ENCODE measurements around the gene HDC.

HDC gene, protein sequence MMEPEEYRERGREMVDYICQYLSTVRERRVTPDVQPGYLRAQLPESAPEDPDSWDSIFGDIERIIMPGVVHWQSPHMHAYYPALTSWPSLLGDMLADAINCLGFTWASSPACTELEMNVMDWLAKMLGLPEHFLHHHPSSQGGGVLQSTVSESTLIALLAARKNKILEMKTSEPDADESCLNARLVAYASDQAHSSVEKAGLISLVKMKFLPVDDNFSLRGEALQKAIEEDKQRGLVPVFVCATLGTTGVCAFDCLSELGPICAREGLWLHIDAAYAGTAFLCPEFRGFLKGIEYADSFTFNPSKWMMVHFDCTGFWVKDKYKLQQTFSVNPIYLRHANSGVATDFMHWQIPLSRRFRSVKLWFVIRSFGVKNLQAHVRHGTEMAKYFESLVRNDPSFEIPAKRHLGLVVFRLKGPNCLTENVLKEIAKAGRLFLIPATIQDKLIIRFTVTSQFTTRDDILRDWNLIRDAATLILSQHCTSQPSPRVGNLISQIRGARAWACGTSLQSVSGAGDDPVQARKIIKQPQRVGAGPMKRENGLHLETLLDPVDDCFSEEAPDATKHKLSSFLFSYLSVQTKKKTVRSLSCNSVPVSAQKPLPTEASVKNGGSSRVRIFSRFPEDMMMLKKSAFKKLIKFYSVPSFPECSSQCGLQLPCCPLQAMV

DNA sequence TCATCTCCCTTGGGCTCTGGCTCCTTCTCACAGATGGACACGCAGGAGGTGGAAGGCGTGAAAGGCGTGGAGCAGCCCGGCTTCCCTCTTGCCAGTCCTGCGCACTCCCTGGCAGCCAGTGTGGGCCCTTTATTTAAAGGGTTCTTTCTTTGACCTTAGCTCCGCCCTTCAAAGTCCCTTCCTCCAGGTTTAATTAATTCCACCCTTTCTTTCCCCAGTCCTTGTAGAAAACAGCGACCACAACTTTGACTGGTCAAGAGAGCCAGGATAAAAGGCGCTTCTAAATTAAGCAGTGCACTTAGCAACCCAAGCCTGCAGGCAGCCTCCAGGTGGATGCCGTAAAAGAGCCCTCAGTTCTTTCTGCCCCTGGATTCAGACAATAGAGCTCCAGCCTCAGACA lies at the start of gene HDC:
HDC (minus strand) TSS at position 107 of the 400 bp plus-strand sequence; CDS start at position 4, 103 bp downstream.
- TF ChIP-seq, protein P1, sequence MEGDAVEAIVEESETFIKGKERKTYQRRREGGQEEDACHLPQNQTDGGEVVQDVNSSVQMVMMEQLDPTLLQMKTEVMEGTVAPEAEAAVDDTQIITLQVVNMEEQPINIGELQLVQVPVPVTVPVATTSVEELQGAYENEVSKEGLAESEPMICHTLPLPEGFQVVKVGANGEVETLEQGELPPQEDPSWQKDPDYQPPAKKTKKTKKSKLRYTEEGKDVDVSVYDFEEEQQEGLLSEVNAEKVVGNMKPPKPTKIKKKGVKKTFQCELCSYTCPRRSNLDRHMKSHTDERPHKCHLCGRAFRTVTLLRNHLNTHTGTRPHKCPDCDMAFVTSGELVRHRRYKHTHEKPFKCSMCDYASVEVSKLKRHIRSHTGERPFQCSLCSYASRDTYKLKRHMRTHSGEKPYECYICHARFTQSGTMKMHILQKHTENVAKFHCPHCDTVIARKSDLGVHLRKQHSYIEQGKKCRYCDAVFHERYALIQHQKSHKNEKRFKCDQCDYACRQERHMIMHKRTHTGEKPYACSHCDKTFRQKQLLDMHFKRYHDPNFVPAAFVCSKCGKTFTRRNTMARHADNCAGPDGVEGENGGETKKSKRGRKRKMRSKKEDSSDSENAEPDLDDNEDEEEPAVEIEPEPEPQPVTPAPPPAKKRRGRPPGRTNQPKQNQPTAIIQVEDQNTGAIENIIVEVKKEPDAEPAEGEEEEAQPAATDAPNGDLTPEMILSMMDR (conservative IDR thresholded peaks at IDR 0.05; ENCODE audit: low read depth, low read length) = no peak
- H3K4me3 ChIP-seq (ENCODE audit: low read length) = no peak within 1 kb of the TSS
- no peak for DNase-seq (ENCODE audit: low read depth)

DNA sequence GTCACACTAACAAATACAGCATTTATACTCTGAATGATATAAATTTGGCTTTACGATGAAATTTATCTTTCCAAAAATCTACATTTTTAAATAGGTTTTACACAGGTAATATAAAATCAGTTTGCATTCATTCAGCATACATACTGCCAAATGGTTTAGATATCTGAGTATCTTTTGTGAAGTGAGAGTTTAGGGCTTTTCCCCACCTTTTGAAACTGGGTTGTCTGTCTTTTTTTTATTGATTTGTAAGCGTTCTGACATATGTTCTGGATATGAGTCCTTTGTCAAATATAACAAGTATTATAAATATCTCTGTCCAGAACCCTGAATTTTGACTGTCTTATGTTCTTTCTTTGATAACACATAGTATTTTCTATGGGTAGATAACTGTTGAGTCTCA lies 47.1 kb upstream of the HDC start:
- TF ChIP-seq, protein P1 (conservative IDR thresholded peaks at IDR 0.05; ENCODE audit: low read depth, low read length) = no peak
- H3K4me3 ChIP-seq (ENCODE audit: low read length) = no peak overlapping the region
- DNase-seq (ENCODE audit: low read depth) = no peak

DNA sequence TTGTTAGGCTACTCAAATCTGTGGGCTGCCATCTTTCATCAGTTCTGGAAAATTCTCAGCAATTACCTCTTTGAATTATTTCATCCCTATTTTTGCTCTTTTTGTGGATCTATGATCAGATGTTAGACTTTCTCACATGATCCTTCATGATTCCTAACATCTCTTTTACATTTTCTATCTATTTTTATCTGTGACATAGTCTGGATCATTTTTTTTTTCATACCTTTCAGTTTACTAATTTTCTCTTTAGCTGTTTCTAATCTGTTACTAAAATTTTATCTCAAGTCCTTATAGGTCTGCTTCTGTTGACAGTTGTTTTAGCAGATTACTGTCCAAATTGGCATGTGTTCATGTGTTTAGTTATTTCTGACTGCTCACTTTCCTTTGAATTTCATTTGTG lies 42.3 kb upstream of the HDC start:
- DNase-seq (ENCODE audit: low read depth) = no peak
- TF ChIP-seq, protein P1 (conservative IDR thresholded peaks at IDR 0.05; ENCODE audit: low read depth, low read length) = no peak
- no peak overlapping the region for H3K4me3 ChIP-seq (ENCODE audit: low read length)

DNA sequence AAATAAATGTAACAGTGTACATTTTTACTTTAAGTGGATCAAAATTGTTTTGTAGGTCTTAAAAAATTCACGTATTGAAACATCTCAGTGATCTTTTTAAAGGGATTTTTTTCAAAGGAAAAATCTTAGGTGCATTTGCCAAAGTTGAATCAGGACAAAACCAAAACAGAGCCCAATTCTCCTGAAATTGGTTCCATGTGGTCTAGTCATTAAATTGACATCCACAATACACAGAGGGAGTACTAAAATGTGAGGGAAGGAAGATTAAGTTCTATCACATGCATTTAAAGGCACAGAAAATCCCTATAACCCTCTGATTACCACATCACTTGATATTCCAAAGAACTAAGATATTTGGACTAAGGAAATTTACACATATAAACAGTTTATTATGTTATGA lies 39.3 kb upstream of the HDC start:
- no peak for DNase-seq (ENCODE audit: low read depth)
- TF ChIP-seq, protein P1 (conservative IDR thresholded peaks at IDR 0.05; ENCODE audit: low read depth, low read length) = no peak
- H3K4me3 ChIP-seq (ENCODE audit: low read length) = no peak overlapping the region

DNA sequence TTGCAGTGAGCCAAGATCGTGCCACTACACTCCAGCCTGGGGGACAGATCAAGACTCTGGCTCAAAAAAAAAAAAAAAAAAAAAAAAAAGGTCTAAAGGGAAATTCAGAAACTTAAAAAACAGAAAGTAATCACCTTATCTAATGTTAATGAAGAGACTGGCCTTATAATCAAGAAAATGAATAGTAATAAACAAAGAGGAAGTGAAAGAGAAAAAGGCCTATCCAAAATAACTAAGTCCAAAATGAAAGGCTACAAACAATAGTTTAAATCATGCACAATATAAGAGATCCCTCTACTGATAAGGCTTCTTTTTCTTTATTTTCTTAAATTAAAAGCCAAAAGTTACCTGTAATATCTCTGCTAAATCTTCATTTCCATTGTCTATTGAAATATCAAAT lies 37.1 kb upstream of the HDC start:
- TF ChIP-seq, protein P1 (conservative IDR thresholded peaks at IDR 0.05; ENCODE audit: low read depth, low read length) = no peak
- no peak overlapping the region for H3K4me3 ChIP-seq (ENCODE audit: low read length)
- DNase-seq (ENCODE audit: low read depth) = no peak

DNA sequence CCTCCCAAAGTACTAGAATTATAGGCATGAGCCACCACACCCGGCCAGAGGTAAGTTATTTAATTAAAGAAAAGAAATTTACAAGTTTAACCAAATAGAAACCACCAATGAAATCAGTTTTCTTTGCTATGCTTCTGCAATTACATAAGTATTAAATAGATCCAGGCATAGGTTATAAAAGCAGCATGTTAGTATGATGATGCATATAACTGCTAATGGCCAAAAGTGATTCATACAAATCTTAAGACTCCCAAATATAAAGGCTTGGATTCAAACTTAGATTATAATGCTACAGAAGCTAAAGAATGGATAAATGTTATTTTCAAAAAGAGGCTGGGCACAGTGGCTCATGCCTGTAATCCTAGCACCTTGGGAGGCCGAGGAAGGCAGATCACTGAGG lies 32.8 kb upstream of the HDC start:
- no peak overlapping the region for H3K4me3 ChIP-seq (ENCODE audit: low read length)
- no peak for DNase-seq (ENCODE audit: low read depth)
- TF ChIP-seq, protein P1 (conservative IDR thresholded peaks at IDR 0.05; ENCODE audit: low read depth, low read length) = no peak

DNA sequence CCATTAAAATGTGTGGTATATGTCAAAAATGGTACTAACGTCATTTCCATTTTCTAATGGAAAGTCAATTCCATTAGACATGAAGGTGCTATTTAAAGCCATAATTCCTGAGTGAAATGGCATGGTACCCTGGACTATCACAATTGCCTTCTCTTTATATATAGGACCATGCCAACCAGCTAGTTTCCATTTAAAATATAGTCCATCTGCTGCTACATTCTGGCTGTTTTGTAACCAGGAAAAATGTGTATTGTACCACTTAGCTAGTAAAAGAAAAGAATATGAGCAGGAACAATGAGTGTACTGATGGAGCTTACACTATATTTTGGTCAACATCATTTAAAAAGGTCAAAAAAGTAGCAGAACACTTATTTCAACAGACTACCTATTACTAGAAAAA lies 30.4 kb upstream of the HDC start:
- TF ChIP-seq, protein P1 (conservative IDR thresholded peaks at IDR 0.05; ENCODE audit: low read depth, low read length) = no peak
- DNase-seq (ENCODE audit: low read depth) = no peak

More for the DNA sequence above, 30.4 kb upstream of the HDC start:
- no peak overlapping the region for H3K4me3 ChIP-seq (ENCODE audit: low read length)
